AG04449 (cell line): ENCODE results near the gene TH.

Experiments used
- CTCF ChIA-PET: fragments of 350-600 bp; formaldehyde crosslinking; extraction: SDS; loops from one replicate; lab custom pipeline; 2021; ENCODE audit warnings: antibody characterized with exemption; lab: Yijun Ruan, JAX
- POLR2A ChIA-PET: fragments of 400-600, 350-600 bp; formaldehyde crosslinking; extraction: SDS; loops from one replicate; lab custom pipeline; 2020; ENCODE audit warnings: antibody characterized with exemption, inconsistent platforms; lab: Yijun Ruan, JAX
- DNase-seq: peaks from one replicate; pipeline ENCODE4 v3.0.0-alpha.2; 2010; ENCODE audit warnings: low read depth, low spot score
- H3K4me3 ChIP-seq: 2 replicates; pipeline ENCODE4 v1.5.1; 2011; ENCODE audit warnings: low read depth, mild to moderate bottlenecking, control low read depth, low read length
- TF ChIP-seq, protein P1 (sequence below): IDR thresholded peaks from one replicate; pipeline ENCODE4 v1.5.1; 2011; ENCODE audit warnings: mild to moderate bottlenecking, moderate library complexity, low read length, control low read depth, inconsistent platforms; ENCODE audit not compliant: insufficient read depth; ENCODE audit errors: missing control alignments

The TH gene

DNA sequence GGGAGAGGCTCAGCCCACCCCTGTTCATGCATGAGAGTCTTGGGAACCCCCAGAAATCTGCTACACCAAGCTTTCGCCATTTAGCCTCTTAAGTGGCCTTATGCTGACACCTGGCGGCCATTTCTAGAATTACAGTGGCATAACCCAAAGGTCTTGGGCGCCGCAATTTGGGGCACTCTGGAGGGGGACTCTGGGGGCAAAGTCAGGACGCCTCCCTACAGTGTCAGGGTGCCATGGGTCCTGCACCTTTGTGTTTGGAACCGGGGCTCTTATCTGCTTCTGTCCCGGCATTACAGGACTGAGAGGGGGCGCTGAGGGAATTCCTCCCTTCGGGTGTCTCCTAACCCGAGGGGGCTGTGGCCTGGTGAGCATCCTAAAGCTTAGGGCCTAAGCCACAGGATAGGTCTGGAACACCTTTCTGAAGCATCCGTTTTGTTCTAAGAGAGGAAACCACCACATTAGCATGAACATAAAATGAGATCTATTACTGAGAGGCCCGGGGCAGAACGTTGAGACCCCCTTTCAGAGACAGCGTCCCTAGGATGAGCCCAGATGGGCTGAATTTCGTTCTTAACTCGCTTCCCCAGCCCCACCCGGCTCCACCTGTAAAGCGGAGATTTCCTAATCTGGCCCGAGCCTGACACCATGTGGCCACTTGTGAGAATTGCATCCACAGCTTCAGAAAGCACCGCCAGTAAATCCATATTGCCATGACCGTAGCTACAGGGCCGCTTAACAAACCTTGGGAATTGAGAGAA lies 19.9 kb downstream of the TH start:
- TF ChIP-seq, protein P1, sequence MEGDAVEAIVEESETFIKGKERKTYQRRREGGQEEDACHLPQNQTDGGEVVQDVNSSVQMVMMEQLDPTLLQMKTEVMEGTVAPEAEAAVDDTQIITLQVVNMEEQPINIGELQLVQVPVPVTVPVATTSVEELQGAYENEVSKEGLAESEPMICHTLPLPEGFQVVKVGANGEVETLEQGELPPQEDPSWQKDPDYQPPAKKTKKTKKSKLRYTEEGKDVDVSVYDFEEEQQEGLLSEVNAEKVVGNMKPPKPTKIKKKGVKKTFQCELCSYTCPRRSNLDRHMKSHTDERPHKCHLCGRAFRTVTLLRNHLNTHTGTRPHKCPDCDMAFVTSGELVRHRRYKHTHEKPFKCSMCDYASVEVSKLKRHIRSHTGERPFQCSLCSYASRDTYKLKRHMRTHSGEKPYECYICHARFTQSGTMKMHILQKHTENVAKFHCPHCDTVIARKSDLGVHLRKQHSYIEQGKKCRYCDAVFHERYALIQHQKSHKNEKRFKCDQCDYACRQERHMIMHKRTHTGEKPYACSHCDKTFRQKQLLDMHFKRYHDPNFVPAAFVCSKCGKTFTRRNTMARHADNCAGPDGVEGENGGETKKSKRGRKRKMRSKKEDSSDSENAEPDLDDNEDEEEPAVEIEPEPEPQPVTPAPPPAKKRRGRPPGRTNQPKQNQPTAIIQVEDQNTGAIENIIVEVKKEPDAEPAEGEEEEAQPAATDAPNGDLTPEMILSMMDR: peak; percentile 80
- ChIA-PET POLR2A (interaction anchor here (0.6 to 1.0 kb wide), 5 partner anchors 38 to 494 kb away, joined by 3 to 5 read pairs (median 3); no protein-coding TSS in a partner anchor), CTCF (interaction anchor here (0.6 to 15.8 kb wide), 79 partner anchors 9 to 556 kb away, joined by 3 to 1226 read pairs (median 5); partner anchors contain the start of genes H19, IFITM10, IGF2 and INS)
- no peak for DNase-seq
- H3K4me3 ChIP-seq: no peak overlapping the region

DNA sequence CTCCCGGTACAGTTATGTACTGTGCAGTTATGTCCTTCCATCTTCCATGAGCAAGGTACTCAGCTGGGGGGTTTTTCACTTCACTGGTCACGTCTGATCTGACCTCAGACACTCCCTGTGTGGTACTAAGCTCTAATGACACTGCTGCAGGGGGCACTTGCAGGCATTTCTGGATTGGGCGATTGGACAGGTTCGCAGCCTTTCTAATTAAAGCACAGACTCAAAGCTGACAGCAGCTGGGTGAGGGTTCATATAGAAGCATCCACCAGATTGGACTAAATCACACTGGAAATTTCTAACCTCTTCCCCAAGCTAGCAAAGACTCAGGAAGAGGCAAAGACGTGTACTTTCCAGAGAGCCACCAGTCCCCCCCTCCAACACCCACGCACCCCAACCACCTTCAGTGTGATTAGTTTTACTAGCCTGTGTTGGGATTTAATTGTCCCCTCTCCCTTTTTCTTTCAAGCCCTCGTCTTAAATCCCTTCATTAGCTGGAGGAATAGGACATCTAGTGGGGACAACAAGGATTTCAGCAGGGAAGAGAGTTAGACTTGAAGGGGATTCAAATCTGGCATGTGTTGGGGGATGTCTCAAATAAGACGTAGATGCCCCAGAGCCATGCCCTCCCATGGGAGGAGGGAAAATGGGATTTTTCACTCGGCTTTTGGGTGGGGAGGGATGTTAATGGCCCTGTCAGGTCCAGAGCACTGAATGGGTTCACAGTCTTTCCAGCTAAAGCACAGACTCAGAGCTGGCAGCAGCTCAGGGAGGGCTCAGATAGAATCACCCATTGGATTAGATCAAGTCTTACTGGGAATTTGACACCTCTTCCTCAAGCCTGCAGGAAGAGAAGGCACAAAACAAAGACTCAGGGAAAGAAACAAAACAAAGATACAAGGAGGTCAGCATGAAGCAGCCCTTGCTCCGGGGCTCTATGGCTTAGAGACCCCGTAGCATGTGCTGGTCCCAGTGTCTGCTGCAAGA lies 21.5 kb downstream of the TH start:
- DNase-seq: no peak
- H3K4me3 ChIP-seq: no peak overlapping the region
- POLR2A ChIA-PET: no interaction called here
- TF ChIP-seq, protein P1: peak; percentile 42
- CTCF ChIA-PET: interaction anchor here (0.8 to 15.8 kb wide), 59 partner anchors 11 to 518 kb away, joined by 3 to 1226 read pairs (median 6); partner anchors contain the start of genes IGF2, INS, MRPL23 and SYT8

DNA sequence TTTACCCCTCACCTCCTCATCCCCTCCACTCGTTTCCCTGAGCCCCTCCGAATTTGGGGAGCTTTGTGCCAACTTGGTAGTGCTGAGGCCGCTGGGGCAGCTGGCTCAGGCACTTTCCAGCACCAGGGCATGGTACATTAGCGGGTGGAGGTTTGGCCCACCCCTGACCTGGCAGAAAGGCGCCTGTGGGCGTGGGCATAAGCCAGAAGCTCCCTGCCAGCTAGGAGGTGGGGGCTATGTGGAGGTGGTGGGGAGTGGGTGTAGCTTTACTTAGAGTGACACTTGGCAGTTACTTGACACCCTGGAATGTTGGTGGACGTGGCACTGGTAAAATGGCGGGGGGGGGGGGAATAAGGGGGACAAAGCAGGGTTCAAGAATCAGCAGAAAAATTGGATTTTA lies 22.2 kb downstream of the TH start:
- ChIA-PET CTCF (interaction anchor here (0.6 to 15.8 kb wide), 30 partner anchors 10 to 510 kb away, joined by 3 to 1226 read pairs (median 21); partner anchors contain the start of genes IGF2, INS, MRPL23 and SYT8), POLR2A (no interaction called here)
- no peak overlapping the region for H3K4me3 ChIP-seq
- TF ChIP-seq, protein P1: no peak
- DNase-seq: no peak

DNA sequence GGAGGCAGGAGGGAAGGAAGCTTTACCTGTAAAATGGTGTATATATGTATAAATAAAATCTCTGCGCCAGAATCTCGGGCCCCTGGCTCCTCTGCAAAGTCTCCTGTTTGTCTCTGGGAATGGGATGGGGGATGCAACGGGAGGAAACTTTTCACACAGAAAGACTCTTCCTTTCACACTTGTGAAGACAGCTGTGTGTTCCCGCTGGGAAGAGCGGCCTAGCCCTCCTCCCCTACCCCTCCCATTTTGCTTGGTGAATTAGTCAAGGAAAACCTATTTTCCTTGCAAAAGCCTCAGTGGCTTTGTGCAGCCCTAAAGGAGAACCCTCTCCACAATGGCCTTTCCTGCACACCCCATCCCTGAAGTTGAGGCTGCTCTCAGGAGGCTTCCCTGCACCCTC lies 23.0 kb downstream of the TH start:
- H3K4me3 ChIP-seq: no peak overlapping the region
- CTCF ChIA-PET: interaction anchor here (0.9 to 15.8 kb wide), 14 partner anchors 9 to 498 kb away, joined by 3 to 1226 read pairs (median 73); partner anchors contain the start of genes IGF2, INS, SYT8 and TNNI2
- POLR2A ChIA-PET: no interaction called here
- TF ChIP-seq, protein P1: no peak
- no peak for DNase-seq

DNA sequence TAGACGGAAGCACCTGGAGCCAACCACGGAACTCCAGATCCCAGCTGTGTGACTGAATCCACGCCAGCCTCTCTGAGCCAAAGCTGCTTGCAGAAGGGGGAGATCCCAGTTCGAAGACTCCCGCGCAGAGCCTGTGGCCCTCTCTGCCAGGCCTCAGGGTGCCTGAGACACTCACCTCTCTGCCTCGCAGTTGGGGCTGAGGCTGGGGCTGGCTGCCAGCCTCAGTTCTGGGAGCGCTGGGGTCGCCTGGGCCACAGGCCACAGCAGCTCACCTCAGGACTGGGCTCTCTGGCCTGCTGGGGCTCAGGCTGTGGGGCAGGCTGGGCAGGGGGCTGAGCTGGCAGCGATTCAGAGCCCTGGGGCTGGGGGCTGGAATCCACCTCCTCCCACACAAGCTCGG lies 24.2 kb downstream of the TH start:
- TF ChIP-seq, protein P1: no peak
- CTCF ChIA-PET: interaction anchor here (0.8 to 15.8 kb wide), 10 partner anchors 8 to 497 kb away, joined by 3 to 1226 read pairs (median 94); partner anchors contain the start of genes IGF2, INS and SYT8
- POLR2A ChIA-PET: no interaction called here
- H3K4me3 ChIP-seq: no peak overlapping the region
- DNase-seq: no peak
